Hepatocyte (in vitro differentiated cells): ENCODE results near the gene GPR37L1. TPM values are rescaled to one million over a fixed set of nuclear protein-coding genes. Genes with fewer than 3 reads are reported as not detected.
A peak's percentile ranks its signal among the peaks of the same experiment; 100 is the strongest.

Experiments
- DNase-seq: peaks from one replicate; pipeline ENCODE4 v3.0.0-alpha.2; 2016; ENCODE audit warnings: low spot score
- H2AFZ ChIP-seq: fragments of 200-600 bp; sonication (generic); 2 replicates; pipeline ENCODE4 v1.6.0; 2016; ENCODE audit warnings: antibody characterized with exemption, mild to moderate bottlenecking
- H3K27ac ChIP-seq: fragments of 200-600 bp; sonication (generic); 2 replicates; pipeline ENCODE4 v1.5.1; 2016; ENCODE audit warnings: mild to moderate bottlenecking
- H3K27me3 ChIP-seq: fragments of 200-600 bp; sonication (generic); 2 replicates; pipeline ENCODE4 v1.6.1; 2016
- H3K36me3 ChIP-seq: fragments of 200-600 bp; sonication (generic); replicated peaks from 2 replicates; pipeline ENCODE4 v1.5.1; 2016; ENCODE audit warnings: low read depth; ENCODE audit not compliant: insufficient read depth
- H3K4me1 ChIP-seq: fragments of 200-600 bp; sonication (generic); 2 replicates; pipeline ENCODE4 v1.5.1; 2016; ENCODE audit warnings: mild to moderate bottlenecking, moderate library complexity; ENCODE audit not compliant: insufficient read depth
- H3K4me2 ChIP-seq: fragments of 200-600 bp; sonication (generic); 2 replicates; pipeline ENCODE4 v1.6.0; 2016
- H3K4me3 ChIP-seq: fragments of 200-600 bp; sonication (generic); 2 replicates; pipeline ENCODE4 v1.5.1; 2016; ENCODE audit warnings: mild to moderate bottlenecking
- H3K79me2 ChIP-seq: fragments of 200-600 bp; sonication (generic); 2 replicates; pipeline ENCODE4 v1.6.0; 2017; ENCODE audit warnings: mild to moderate bottlenecking
- H3K9me2 ChIP-seq: fragments of 200-600 bp; sonication (generic); replicated peaks from 2 replicates; pipeline ENCODE4 v1.6.0; 2017; ENCODE audit warnings: mild to moderate bottlenecking; ENCODE audit not compliant: insufficient read depth
- H3K9me3 ChIP-seq: fragments of 200-600 bp; sonication (generic); 2 replicates; pipeline ENCODE4 v1.5.1; 2016; ENCODE audit warnings: low read depth, mild to moderate bottlenecking
- H4K20me1 ChIP-seq: fragments of 200-600 bp; sonication (generic); 2 replicates; pipeline ENCODE4 v1.6.0; 2016; ENCODE audit warnings: mild to moderate bottlenecking; ENCODE audit not compliant: insufficient read depth, poor library complexity, severe bottlenecking
- CTCF ChIP-seq: fragments of 200-600 bp; sonication (generic); IDR thresholded peaks from 2 replicates; pipeline ENCODE4 v1.5.1; 2016; ENCODE audit warnings: antibody characterized with exemption, mild to moderate bottlenecking; ENCODE audit not compliant: poor library complexity
- EZH2 ChIP-seq: fragments of 200-600 bp; sonication (generic); IDR thresholded peaks from 2 replicates; pipeline ENCODE4 v1.6.1; 2016; ENCODE audit warnings: antibody characterized with exemption, mild to moderate bottlenecking, borderline replicate concordance
- EZH2phosphoT487 ChIP-seq: fragments of 200-600 bp; sonication (generic); IDR thresholded peaks from one replicate; pipeline ENCODE4 v1.6.1; 2018; ENCODE audit warnings: antibody characterized with exemption, mild to moderate bottlenecking, low read depth, moderate library complexity; ENCODE audit not compliant: unreplicated experiment, severe bottlenecking
- WGBS: methylation state at CpG from one replicate; pipeline ENCODE4 v1.1.6; 2016; ENCODE audit warnings: low lambda C conversion rate; ENCODE audit errors: missing lambda C conversion rate; 5-methylcytosine and 5-hydroxymethylcytosine counted together
- polyA plus RNA-seq: library from polyadenylated mRNA; unstranded; fragments of >200 nt; fragmentation: Nextera tagmentation; extraction: Ambion mirVana; gene quantifications from 2 replicates; pipeline ENCODE4 v1.2.1, GENCODE V29; 2016
- total RNA-seq: library from RNA; depleted of rRNA; stranded (reverse); fragments of >200 nt; gene quantifications from 2 replicates; pipeline ENCODE4 v1.2.3, GENCODE V29; 2014

GPR37L1 gene
- total and polyA plus RNA-seq, 2 experiments from 2014 or later = 0.39 TPM; not detected in 1

- TF ChIP-seq EZH2 (no peak), CTCF (no peak), EZH2phosphoT487 (no peak)
- Histone ChIP-seq H3K27ac (no peak overlapping the region), H3K4me3 (no peak overlapping the region), H3K4me1 (no peaks in the 10 kb centered on the region), H3K36me3 (no peaks in the 10 kb centered on the region), H3K9me3 (no peaks in the 10 kb centered on the region), H3K4me2 (no peak overlapping the region), H3K9me2 (no peaks in the 10 kb centered on the region), H4K20me1 (no peaks in the 10 kb centered on the region), H2AFZ (no peak overlapping the region), H3K79me2 (no peaks in the 10 kb centered on the region), H3K27me3 (no peaks in the 10 kb centered on the region)
- no peak for DNase-seq
- WGBS = 85% methylated on average over 10 of the region's 10 CpGs
These were observed 31.5 kb downstream of the GPR37L1 start for GRCh38 chr1:202154148-202154765.

- no peak overlapping the region for H3K4me2 ChIP-seq
- no peak overlapping the region for H3K4me3 ChIP-seq
- no peaks in the 10 kb centered on the region for H4K20me1 ChIP-seq
- no peak for TF ChIP-seq EZH2
- no peak for TF ChIP-seq EZH2phosphoT487
- peak; percentile 55 for TF ChIP-seq CTCF
- H3K79me2 ChIP-seq = no peaks in the 10 kb centered on the region
- no peaks in the 10 kb centered on the region for H3K9me2 ChIP-seq
- no peak overlapping the region for H3K27ac ChIP-seq
- no peaks in the 10 kb centered on the region for H3K9me3 ChIP-seq
- no peaks in the 10 kb centered on the region for H3K27me3 ChIP-seq
- DNase-seq = peak; percentile 82
- H3K4me1 ChIP-seq = no peaks in the 10 kb centered on the region
- H3K36me3 ChIP-seq = no peaks in the 10 kb centered on the region
- 26% methylated on average over 11 of the region's 11 CpGs for WGBS
- no peak overlapping the region for H2AFZ ChIP-seq
These were observed 32.2 kb downstream of the GPR37L1 start for GRCh38 chr1:202154766-202155477.

GRCh38 chr1:202155478-202156021 is 32.8 kb downstream of the GPR37L1 start:
- Histone ChIP-seq H3K9me3 (no peaks in the 10 kb centered on the region), H3K36me3 (no peaks in the 10 kb centered on the region), H2AFZ (no peak overlapping the region), H3K9me2 (no peaks in the 10 kb centered on the region), H3K4me2 (no peak overlapping the region), H3K27ac (no peak overlapping the region), H4K20me1 (no peaks in the 10 kb centered on the region), H3K79me2 (no peaks in the 10 kb centered on the region), H3K4me1 (no peaks in the 10 kb centered on the region), H3K27me3 (no peaks in the 10 kb centered on the region), H3K4me3 (no peak overlapping the region)
- TF ChIP-seq EZH2phosphoT487 = no peak
- TF ChIP-seq EZH2 = no peak
- no peak for TF ChIP-seq CTCF
- peak; percentile 47 for DNase-seq
- WGBS = 68% methylated on average over 8 of the region's 8 CpGs
